Stimulated activated CD8-positive, alpha-beta memory T cell treated with anti-CD3 and anti-CD28 coated beads, Interleukin-12 subunit alpha, Interleukin-12 subunit beta, amount 100 ng/mL, for 1 hour (primary cell): ENCODE data around the gene INPP4B.
"Not testable (repeated sequence)": the region's sequence is repeated elsewhere in the genome, so short reads cannot be mapped to it uniquely, and the experiment has no call there.

Source experiments
- DNase-seq: peaks from one replicate; pipeline ENCODE4 v3.0.0-alpha.2; 2020; ENCODE audit warnings: low read depth

INPP4B gene

GRCh38 chr4:142079959-142080358 is 766.1 kb downstream of the INPP4B start:
- DNase-seq = no peak

DNA sequence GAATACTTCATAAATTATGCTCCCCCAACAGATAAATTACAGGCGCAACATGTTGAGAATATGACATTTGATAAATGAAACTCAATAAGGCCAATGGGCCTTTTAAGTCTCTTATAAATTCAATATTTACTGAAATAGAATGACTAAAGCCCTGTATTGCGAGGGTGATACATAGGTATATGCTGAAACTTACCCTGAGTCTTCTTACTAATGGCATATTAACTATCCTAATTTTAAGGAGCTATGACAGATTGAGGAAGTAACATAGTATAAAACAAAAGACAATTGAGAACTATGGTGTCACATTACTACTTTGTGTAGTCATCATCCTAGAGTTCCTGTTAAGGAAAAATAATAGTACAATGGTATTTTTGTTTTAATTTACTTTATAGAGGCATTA is 769.1 kb downstream of the INPP4B start:
- no peak for DNase-seq

DNA sequence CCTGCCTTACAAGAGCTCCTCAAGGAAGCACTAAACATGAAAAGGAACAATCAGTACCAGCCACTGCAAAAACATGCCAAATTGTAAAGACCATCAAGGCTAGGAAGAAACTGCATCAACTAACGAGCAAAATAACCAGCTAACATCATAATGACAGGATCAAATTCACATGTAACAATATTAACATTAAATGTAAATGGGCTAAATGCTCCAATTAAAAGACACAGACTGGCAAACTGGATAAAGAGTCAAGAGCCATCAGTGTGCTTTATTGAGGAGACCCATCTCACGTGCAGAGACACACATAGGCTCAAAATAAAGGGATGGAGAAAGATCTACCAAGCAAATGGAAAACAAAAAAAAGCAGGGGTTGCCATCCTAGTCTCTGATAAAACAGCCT is 777.8 kb downstream of the INPP4B start:
- DNase-seq = not testable (repeated sequence)

GRCh38 chr4:142066562-142066961 is 779.5 kb downstream of the INPP4B start:
- DNase-seq = not testable (repeated sequence)

- no peak for DNase-seq
Measured at GRCh38 chr4:142065086-142065647, 780.9 kb downstream of the INPP4B start.

DNA sequence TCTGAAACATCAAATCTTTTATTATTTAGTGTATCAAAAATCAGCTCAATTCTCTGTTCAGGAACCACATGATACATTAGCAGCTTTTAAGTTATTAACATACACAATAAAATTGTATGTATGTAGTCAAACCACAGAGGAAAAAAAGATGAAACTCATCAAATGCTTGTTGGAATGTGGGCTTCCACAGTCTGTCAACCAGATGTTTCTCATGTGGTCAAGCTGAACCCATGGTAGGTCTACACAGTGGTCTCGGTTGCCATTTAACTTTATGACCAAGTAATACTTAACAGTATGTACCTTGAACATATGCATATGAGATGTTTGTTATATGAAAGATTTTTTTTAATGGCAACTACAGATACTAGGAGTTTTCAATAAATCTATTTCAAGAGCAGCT is 781.9 kb downstream of the INPP4B start:
- DNase-seq = no peak

DNA sequence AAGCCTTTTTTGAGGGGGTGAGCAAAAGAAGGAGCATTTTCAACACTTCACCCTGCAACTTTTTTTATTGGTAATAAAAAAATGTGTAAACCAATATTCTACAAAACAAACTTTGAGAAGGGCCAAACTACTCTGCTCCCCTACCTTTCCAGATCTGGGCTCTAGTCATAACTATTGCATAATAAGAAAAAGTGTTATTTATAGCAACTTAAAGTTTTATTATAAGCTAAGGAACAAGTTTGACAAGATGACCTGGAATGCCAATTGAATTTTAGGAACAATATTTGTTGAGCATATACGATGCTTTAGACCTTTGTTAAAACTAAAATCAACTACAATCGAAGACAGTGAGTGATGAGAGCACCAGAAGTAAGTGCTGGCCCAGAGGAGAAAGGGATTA is 800.1 kb downstream of the INPP4B start:
- DNase-seq = no peak

DNA sequence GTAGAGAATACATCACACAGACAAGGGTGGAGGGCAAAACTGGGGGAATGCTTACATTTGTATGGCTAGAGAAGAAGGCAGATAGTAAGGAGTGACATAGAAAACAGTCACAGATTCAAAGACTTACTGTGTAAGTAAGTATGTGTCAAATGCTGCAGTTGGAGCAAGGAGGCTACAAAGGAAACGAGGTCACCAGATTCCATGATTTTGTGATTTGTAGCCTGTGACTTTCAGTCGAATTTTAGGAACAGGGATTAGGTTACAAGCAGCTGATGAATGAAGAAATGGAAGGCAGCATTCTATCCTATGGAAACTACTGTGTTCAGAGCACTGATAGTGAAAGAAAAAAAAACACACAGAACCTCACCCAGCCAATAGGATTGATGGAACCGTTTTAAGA is 801.8 kb downstream of the INPP4B start:
- DNase-seq = no peak

DNA sequence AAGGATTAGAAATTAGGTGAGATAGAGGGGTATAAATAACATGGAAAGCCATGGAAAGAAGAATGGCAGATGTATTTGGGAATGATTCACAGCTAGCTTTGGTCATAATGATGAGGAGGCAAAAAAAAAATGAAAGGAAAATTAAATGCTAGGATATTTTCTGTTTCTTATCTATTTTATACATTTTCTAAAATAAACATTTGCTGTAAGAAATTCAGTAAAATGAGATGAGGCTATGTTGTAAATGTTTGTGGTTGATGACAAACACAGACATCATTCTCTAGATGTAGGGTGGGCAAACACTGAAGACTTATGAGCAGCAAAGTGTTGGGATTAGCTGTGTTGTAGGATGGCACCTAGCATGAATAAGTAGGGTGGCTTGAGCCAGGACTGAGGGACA is 802.6 kb downstream of the INPP4B start:
- DNase-seq = no peak

- no peak for DNase-seq
Measured at GRCh38 chr4:142041788-142042187, 804.3 kb downstream of the INPP4B start.

GRCh38 chr4:142040043-142040442 is 806.1 kb downstream of the INPP4B start:
- no peak for DNase-seq

DNA sequence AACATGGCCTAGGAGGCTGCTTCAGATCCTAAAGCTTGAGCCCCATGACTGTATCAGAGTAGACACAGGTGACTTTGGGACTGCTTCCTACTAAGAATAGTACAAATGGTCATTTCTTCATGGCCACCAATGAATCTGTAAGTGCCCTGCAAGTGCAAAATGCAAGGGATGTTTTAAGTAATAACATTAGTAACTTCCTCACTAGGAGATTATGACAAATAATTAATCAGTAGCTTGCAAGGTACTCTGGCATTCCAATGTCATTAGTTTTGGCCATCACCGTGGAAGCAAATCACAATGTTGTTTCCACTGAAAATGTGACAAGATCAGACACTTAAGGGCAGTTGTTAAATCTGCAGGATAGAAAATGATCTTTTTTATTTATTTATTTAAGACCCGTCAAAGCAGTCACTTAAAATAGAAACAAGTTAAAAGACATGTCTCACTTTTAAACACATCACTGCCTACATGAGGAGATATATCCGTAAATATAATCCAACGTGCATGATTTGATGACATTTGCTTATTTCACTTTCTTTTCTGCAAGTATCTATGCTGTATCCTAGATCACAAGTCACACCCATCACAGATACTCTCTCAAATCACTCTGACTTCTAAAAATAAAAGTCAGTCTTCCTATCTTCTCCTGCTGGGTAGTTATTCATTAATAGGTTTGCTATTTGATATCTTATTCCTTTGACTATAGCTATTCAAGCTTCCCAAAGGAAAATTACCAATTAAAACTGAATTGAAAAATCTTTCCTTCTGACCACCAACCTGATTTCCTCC is 809.1 kb downstream of the INPP4B start:
- no peak for DNase-seq

- DNase-seq = no peak
Measured at GRCh38 chr4:142035566-142035965, 810.5 kb downstream of the INPP4B start.

DNA sequence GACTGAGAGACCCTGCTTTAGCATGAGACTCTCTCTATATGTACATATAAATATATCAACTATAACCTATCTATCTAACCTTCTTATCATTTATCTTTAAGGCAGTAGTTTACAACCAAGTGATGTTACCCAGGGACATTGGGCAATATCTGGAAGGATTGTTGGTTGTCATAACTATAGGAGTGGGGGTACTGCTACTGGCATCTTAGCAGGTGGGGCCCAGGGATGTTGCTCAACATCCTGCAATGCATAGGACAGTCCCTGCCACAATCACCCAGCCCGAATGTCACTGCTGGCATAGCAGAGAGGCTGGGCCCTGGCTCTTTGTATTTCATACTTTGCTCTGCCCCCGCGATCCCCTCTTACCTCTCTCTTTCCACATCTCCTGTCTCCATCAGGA is 812.0 kb downstream of the INPP4B start:
- no peak for DNase-seq

- DNase-seq = no peak
Measured at GRCh38 chr4:142030010-142030409, 816.1 kb downstream of the INPP4B start.

GRCh38 chr4:142021761-142022160 is 824.3 kb downstream of the INPP4B start:
- no peak for DNase-seq

GRCh38 chr4:142021181-142021580 is 824.9 kb downstream of the INPP4B start:
- DNase-seq = no peak

- no peak for DNase-seq
Measured at GRCh38 chr4:142016031-142016430, 830.1 kb downstream of the INPP4B start.

GRCh38 chr4:142009751-142010150 is 836.4 kb downstream of the INPP4B start:
- DNase-seq = no peak

DNA sequence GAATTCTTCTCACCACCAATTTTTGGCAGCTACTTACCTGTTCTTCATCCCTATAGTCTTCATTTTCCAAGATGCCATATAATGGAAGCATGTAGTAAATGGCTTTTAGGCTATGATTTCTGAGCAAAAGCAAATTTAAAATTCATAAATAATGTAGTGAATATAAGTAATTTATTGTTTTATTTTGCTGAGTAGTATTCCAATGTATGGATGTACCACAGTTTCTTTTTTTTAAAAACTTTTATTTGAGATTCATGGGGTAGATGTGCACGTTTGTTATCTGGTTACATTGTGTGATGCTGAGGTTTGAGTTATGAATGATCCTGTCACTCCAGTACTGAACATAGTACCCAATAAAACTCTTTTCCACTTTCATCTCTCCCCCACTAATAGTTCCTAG is 840.6 kb downstream of the INPP4B start:
- no peak for DNase-seq

DNA sequence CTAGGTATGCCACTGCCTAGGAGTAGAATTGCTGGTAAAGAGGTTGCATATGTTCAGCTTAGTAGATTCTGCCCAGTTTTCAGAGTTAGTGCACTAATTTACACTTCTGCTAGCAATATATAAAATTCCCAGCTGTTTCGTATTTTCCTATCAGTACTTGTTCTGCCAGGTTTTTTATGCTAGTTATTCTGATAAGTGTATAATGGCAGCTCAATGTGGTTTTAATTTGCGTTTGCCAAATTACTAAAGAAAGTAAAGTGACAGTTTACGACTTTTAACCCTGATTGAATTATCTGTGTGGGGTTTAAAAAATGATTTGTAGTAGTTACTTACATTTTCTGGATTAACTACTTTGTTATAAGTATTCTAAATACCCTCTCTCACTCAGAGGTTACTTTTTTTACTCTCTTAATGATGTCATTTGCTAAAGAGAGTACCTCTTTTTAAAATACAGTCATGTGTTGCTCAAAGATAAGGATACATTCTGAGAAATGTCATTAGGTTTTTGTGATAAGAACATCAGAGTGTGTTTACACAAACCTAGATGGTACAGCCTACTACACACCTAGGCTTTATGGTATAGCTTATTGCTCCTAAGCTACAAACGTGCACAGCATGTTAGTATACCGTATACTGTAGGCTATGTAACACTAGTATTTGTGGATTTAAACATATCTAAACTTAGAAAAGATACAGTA is 846.5 kb downstream of the INPP4B start:
- no peak for DNase-seq

- DNase-seq = no peak
Measured at GRCh38 chr4:141995056-141995455, 851.0 kb downstream of the INPP4B start.

GRCh38 chr4:141977433-141977832 is 868.7 kb downstream of the INPP4B start:
- no peak for DNase-seq
